WI38 (cell line): Measurements from ENCODE around the gene EIF2A.

Experiments
- H3K4me3 ChIP-seq: 2 replicates; pipeline ENCODE4 v1.5.1; 2011; ENCODE audit warnings: low read depth, mild to moderate bottlenecking, control low read depth, low read length
- CTCF ChIP-seq: IDR thresholded peaks from 2 replicates; pipeline ENCODE4 v1.5.1; 2012; ENCODE audit warnings: low read depth, mild to moderate bottlenecking, control low read depth, low read length

EIF2A gene

GRCh38 chr3:150557725-150558124 is 11.1 kb downstream of the EIF2A start:
- no peak for TF ChIP-seq CTCF

GRCh38 chr3:150564243-150564642 is 17.7 kb downstream of the EIF2A start:
- no peak for TF ChIP-seq CTCF
- no peak overlapping the region for H3K4me3 ChIP-seq

More at GRCh38 chr3:150557725-150558124, 11.1 kb downstream of the EIF2A start:
- H3K4me3 ChIP-seq = no peak overlapping the region

GRCh38 chr3:150567328-150567727 is 20.7 kb downstream of the EIF2A start:
- no peak for TF ChIP-seq CTCF

GRCh38 chr3:150577855-150578254 is 31.3 kb downstream of the EIF2A start:
- no peak for TF ChIP-seq CTCF
- H3K4me3 ChIP-seq = no peak overlapping the region

More at GRCh38 chr3:150567328-150567727, 20.7 kb downstream of the EIF2A start:
- no peak overlapping the region for H3K4me3 ChIP-seq

GRCh38 chr3:150581174-150581573 is 34.6 kb downstream of the EIF2A start:
- H3K4me3 ChIP-seq = no peak overlapping the region
- no peak for TF ChIP-seq CTCF

- no peak overlapping the region for H3K4me3 ChIP-seq
- TF ChIP-seq CTCF = no peak
Measured at GRCh38 chr3:150582620-150583019, 36.0 kb downstream of the EIF2A start.

GRCh38 chr3:150583028-150583427 is 36.4 kb downstream of the EIF2A start:
- no peak for TF ChIP-seq CTCF
- H3K4me3 ChIP-seq = no peak overlapping the region
